H1 (cell line): Measurements from ENCODE around the gene FMOD. TPM values are rescaled to one million over a fixed set of nuclear protein-coding genes. Genes with fewer than 3 reads are reported as not detected.
A peak's percentile ranks its signal among the peaks of the same experiment; 100 is the strongest.

Experiments used
- CTCF ChIA-PET: fragments of 300-600 bp; sonication (Branson Sonifier 250); formaldehyde crosslinking; loops from one replicate; lab custom pipeline; 2021; ENCODE audit not compliant: partially characterized antibody; lab: Charles Lee
- POLR2A ChIA-PET: fragments of 300-600 bp; sonication (Branson Sonifier 250); formaldehyde crosslinking; loops from one replicate; lab custom pipeline; 2021; ENCODE audit warnings: inconsistent platforms; ENCODE audit not compliant: partially characterized antibody; lab: Charles Lee
- DNase-seq, 2 experiments: peaks; one replicate each; pipeline versions ENCODE4 v3.0.0 to v3.0.0-alpha.2; 2010 to 2022; ENCODE audit warnings: low spot score in 2 of 2, low read depth in 1 of 2, mixed read lengths in 1 of 2
- FAIRE-seq: peaks from 2 replicates; lab custom pipeline; 2011; peaks lifted over from hg19 to GRCh38; lab: Jason Lieb, UNC
- H2AFZ ChIP-seq: 2 replicates; pipeline ENCODE4 v1.8.1; 2012; ENCODE audit warnings: low read length, inconsistent platforms
- H2AK5ac ChIP-seq: 2 replicates; pipeline ENCODE4 v1.6.1; 2013; ENCODE audit warnings: low read depth, low read length
- H2BK120ac ChIP-seq: replicated peaks from 2 replicates; pipeline ENCODE3; 2013; ENCODE audit warnings: low read depth, low read length, inconsistent platforms
- H2BK12ac ChIP-seq: 2 replicates; pipeline ENCODE4 v1.6.1; 2013; ENCODE audit warnings: low read depth, low read length
- H2BK15ac ChIP-seq: 2 replicates; pipeline ENCODE4 v1.6.1; 2013; ENCODE audit warnings: low read length
- H2BK20ac ChIP-seq: 2 replicates; pipeline ENCODE4 v1.6.1; 2013; ENCODE audit warnings: low read length
- H2BK5ac ChIP-seq: 2 replicates; pipeline ENCODE4 v1.6.1; 2013; ENCODE audit warnings: low read depth, low read length
- H3K14ac ChIP-seq: 2 replicates; pipeline ENCODE4 v1.6.1; 2013; ENCODE audit warnings: inconsistent platforms; ENCODE audit not compliant: insufficient read length
- H3K18ac ChIP-seq: 2 replicates; pipeline ENCODE4 v1.6.1; 2013; ENCODE audit warnings: low read length; ENCODE audit errors: extremely low read depth
- H3K23ac ChIP-seq: 2 replicates; pipeline ENCODE4 v1.6.1; 2013; ENCODE audit warnings: inconsistent platforms; ENCODE audit not compliant: insufficient read length
- H3K23me2 ChIP-seq: 2 replicates; pipeline ENCODE4 v1.6.1; 2013; ENCODE audit warnings: low read depth, low read length
- H3K27ac ChIP-seq: 2 replicates; pipeline ENCODE4 v1.6.1; 2011; ENCODE audit warnings: low read depth, low read length, inconsistent platforms
- H3K27me3 ChIP-seq, 4 experiments: replicated peaks in 1 of 4; 1 replicate in 1 of 4; 2 replicates in 3 of 4; pipeline versions ENCODE4 v1.6.1 to v1.8.1; 2011 to 2013; ENCODE audit warnings: low read length in 3 of 4, mild to moderate bottlenecking in 3 of 4, inconsistent platforms in 2 of 4, mixed read lengths in 2 of 4, moderate library complexity in 1 of 4; ENCODE audit not compliant: control insufficient read depth in 3 of 4, insufficient read depth in 3 of 4; ENCODE audit errors: extremely low read depth in 1 of 4
- H3K36me3 ChIP-seq, 4 experiments: 2 replicates each; pipeline versions ENCODE4 v1.6.1 to v1.8.1; 2011 to 2013; ENCODE audit warnings: mild to moderate bottlenecking in 4 of 4, low read length in 3 of 4, moderate library complexity in 2 of 4, control low read depth in 1 of 4, inconsistent platforms in 1 of 4; ENCODE audit not compliant: insufficient read depth in 4 of 4, control insufficient read depth in 2 of 4
- H3K4ac ChIP-seq: replicated peaks from 2 replicates; pipeline ENCODE3; 2013; ENCODE audit warnings: low read length, low read depth, mixed read lengths, inconsistent platforms; ENCODE audit not compliant: insufficient read length
- H3K4me1 ChIP-seq, 4 experiments: replicated peaks in 1 of 4; 1 replicate in 1 of 4; 2 replicates in 3 of 4; pipeline versions ENCODE4 v1.6.1 to v1.8.1; 2011 to 2013; ENCODE audit warnings: low read length in 3 of 4, inconsistent platforms in 2 of 4, mixed read lengths in 1 of 4; ENCODE audit not compliant: insufficient read depth in 4 of 4, control insufficient read depth in 3 of 4
- H3K4me2 ChIP-seq, 2 experiments: 2 replicates each; pipeline versions ENCODE4 v1.6.1 to v1.8.1; 2011 to 2013; ENCODE audit warnings: low read depth in 2 of 2, low read length in 2 of 2, control low read depth in 1 of 2, inconsistent platforms in 1 of 2, mild to moderate bottlenecking in 1 of 2; ENCODE audit not compliant: insufficient read depth in 1 of 2
- H3K4me3 ChIP-seq, 4 experiments: fragments of 200-600, 300-600 bp in 1 of 4; sonication (generic), shearing (Covaris generic), sonication (Bioruptor Twin) in 1 of 4; 2 replicates each; pipeline versions ENCODE4 v1.5.1 to v1.8.1; 2011 to 2016; ENCODE audit warnings: low read length in 4 of 4, low read depth in 3 of 4, control low read depth in 2 of 4, inconsistent platforms in 2 of 4, mild to moderate bottlenecking in 2 of 4, mixed read lengths in 1 of 4, moderate library complexity in 1 of 4; ENCODE audit not compliant: insufficient read depth in 2 of 4; ENCODE audit errors: extremely low read depth in 1 of 4
- H3K56ac ChIP-seq: replicated peaks from 2 replicates; pipeline ENCODE3; 2013; ENCODE audit warnings: low read depth, mild to moderate bottlenecking, mixed read lengths, low read length, inconsistent platforms; ENCODE audit not compliant: insufficient read length
- H3K79me1 ChIP-seq: 2 replicates; pipeline ENCODE4 v1.6.1; 2013; ENCODE audit warnings: low read depth, low read length, control low read depth
- H3K79me2 ChIP-seq, 2 experiments: 2 replicates each; pipeline versions ENCODE4 v1.6.1 to v1.8.1; 2012 to 2013; ENCODE audit warnings: low read length in 2 of 2, mild to moderate bottlenecking in 2 of 2, inconsistent platforms in 1 of 2; ENCODE audit not compliant: insufficient read depth in 2 of 2, control insufficient read depth in 1 of 2
- H3K9ac ChIP-seq, 4 experiments: replicated peaks in 1 of 4; 1 replicate in 1 of 4; 2 replicates in 3 of 4; pipeline versions ENCODE4 v1.6.1 to v1.8.1; 2011 to 2013; ENCODE audit warnings: low read depth in 3 of 4, low read length in 3 of 4, control low read depth in 2 of 4, mild to moderate bottlenecking in 2 of 4, moderate library complexity in 2 of 4, inconsistent platforms in 1 of 4; ENCODE audit errors: extremely low read depth in 1 of 4
- H3K9me3 ChIP-seq, 2 experiments: 2 replicates each; pipeline versions ENCODE4 v1.6.1 to v1.8.1; 2012 to 2013; ENCODE audit warnings: mild to moderate bottlenecking in 2 of 2, moderate library complexity in 2 of 2, control low read depth in 1 of 2, inconsistent platforms in 1 of 2, low read depth in 1 of 2, low read length in 1 of 2, mixed read lengths in 1 of 2; ENCODE audit not compliant: insufficient read depth in 2 of 2
- H4K20me1 ChIP-seq, 2 experiments: replicated peaks in 1 of 2; 2 replicates each; pipeline versions ENCODE3 to v1.8.1; 2011 to 2013; ENCODE audit warnings: inconsistent platforms in 2 of 2, low read length in 2 of 2, mild to moderate bottlenecking in 1 of 2; ENCODE audit not compliant: insufficient read depth in 2 of 2, control insufficient read depth in 1 of 2
- H4K5ac ChIP-seq: 2 replicates; pipeline ENCODE4 v1.6.1; 2013; ENCODE audit warnings: low read length, low read depth, mixed read lengths, inconsistent platforms; ENCODE audit not compliant: insufficient read length
- H4K8ac ChIP-seq: 2 replicates; pipeline ENCODE4 v1.8.0; 2013; ENCODE audit warnings: mild to moderate bottlenecking, moderate library complexity, low read length, inconsistent platforms; ENCODE audit not compliant: insufficient read depth; ENCODE audit errors: extremely low read depth
- H4K91ac ChIP-seq: replicated peaks from 2 replicates; pipeline ENCODE3; 2013; ENCODE audit warnings: low read length, mixed read lengths, inconsistent platforms; ENCODE audit not compliant: insufficient read length
- CTBP2 ChIP-seq: IDR thresholded peaks from 2 replicates; pipeline ENCODE4 v1.7.0; 2011; ENCODE audit warnings: borderline replicate concordance, mild to moderate bottlenecking, moderate library complexity, mixed read lengths, low read length; ENCODE audit not compliant: insufficient read depth, insufficient read length
- EGR1 ChIP-seq: IDR thresholded peaks from 2 replicates; pipeline ENCODE4 v1.6.1; 2011; ENCODE audit warnings: low read depth, low read length, borderline replicate concordance
- EP300 ChIP-seq, 2 experiments: IDR thresholded peaks; 1 replicate in 1 of 2; 2 replicates in 1 of 2; pipeline ENCODE4 v1.6.1; 2011 to 2012; ENCODE audit warnings: low read depth in 2 of 2, low read length in 2 of 2, mild to moderate bottlenecking in 2 of 2, borderline replicate concordance in 1 of 2, inconsistent platforms in 1 of 2, moderate library complexity in 1 of 2
- MAFK ChIP-seq: IDR thresholded peaks from 2 replicates; pipeline ENCODE4 v1.6.1; 2012; ENCODE audit warnings: low read depth, mild to moderate bottlenecking, improper control_type of control experiment, low read length
- SAP30 ChIP-seq: fragments of 300-600 bp; sonication (generic); IDR thresholded peaks from 2 replicates; pipeline ENCODE4 v1.7.1; 2012; ENCODE audit warnings: low read length, moderate library complexity, mild to moderate bottlenecking, inconsistent platforms; ENCODE audit not compliant: insufficient read depth, insufficient replicate concordance
- SIX5 ChIP-seq: IDR thresholded peaks from 2 replicates; pipeline ENCODE4 v1.6.1; 2011; ENCODE audit warnings: mild to moderate bottlenecking, low read depth, low read length
- SP2 ChIP-seq: IDR thresholded peaks from 2 replicates; pipeline ENCODE4 v1.6.1; 2012; ENCODE audit warnings: mild to moderate bottlenecking, low read length, inconsistent platforms
- SRF ChIP-seq: IDR thresholded peaks from 2 replicates; pipeline ENCODE4 v1.6.1; 2011; ENCODE audit warnings: mild to moderate bottlenecking, low read depth, low read length, moderate library complexity
- TEAD4 ChIP-seq: IDR thresholded peaks from 2 replicates; pipeline ENCODE4 v1.6.1; 2012; ENCODE audit warnings: low read depth, low read length, inconsistent platforms, mixed read lengths
- WGBS, 2 experiments: shearing (Covaris generic) in 1 of 2; methylation state at CpG; one replicate each; pipeline versions ENCODE4 v1.1.6 to v1.1.7; 2013 to 2015; ENCODE audit warnings: low lambda C conversion rate in 2 of 2, mixed read lengths in 2 of 2, inconsistent platforms in 1 of 2, low coverage in 1 of 2, missing lambda C conversion rate in 1 of 2; ENCODE audit not compliant: insufficient replicate concordance in 2 of 2, insufficient coverage in 1 of 2, insufficient read length in 1 of 2; ENCODE audit errors: extremely low coverage in 1 of 2, missing lambda C conversion rate in 1 of 2; 5-methylcytosine and 5-hydroxymethylcytosine counted together
- polyA plus RNA-seq, 7 experiments: library from polyadenylated mRNA; depleted of rRNA in 3 of 7; stranded (reverse) in 5 of 7; unstranded in 2 of 7; fragments of >200 nt in 5 of 7; fragments of 200-250 nt in 2 of 7; gene quantifications; 1 replicate in 5 of 7; 2 replicates in 1 of 7; 4 replicates in 1 of 7; pipeline versions ENCODE4 v1.2.1 to v1.2.3, GENCODE V29; 2011 to 2013; ENCODE audit warnings: missing spikeins in 2 of 7, mixed read lengths in 2 of 7
- total RNA-seq: library from RNA; stranded (reverse); fragmentation: NEBNext Ultra II Directional; extraction: Animal tissue kit (Norgen Biotek cat#: 25700); gene quantifications from 2 replicates; pipeline ENCODE4 v1.2.1, GENCODE V29; 2021

The FMOD gene
- total and polyA plus RNA-seq, 2 of the 8 experiments (the other 6 are each of a cell fraction or from before 2014, with no cell fraction given): 0.17 to 0.32 TPM

DNA sequence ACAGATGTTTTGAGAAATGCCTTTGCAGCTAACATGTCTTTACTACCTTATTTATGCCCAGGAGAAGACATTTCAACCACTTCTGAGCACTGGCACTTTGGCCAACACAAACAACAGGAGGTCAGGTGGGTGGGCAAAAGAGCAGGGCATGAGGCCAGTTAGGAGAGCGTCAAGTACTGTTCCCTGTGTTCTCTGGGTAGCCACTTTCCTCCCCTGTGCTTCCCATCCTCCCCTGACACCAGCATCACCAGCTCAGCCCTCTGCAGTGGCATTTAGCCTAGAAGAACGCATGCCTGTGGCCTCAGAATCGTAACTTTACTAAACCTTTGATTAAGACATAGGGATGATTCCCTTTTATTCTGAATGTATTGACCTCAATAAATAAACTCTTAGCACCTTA lies 27.3 kb downstream of the FMOD start:
- Histone ChIP-seq H3K14ac (no peak overlapping the region), H3K27me3 (peaks cover 0 to 41% (median 17%) of the 10 kb centered on the region in 4 experiments; a peak in 5 of 7 replicates), H3K4ac (no peak overlapping the region), H4K8ac (no peak overlapping the region), H2AFZ (no peak overlapping the region), H3K9ac (no peak overlapping the region), H2BK20ac (no peak overlapping the region), H2AK5ac (0 out of 2 replicates have a peak overlapping the region, but pooled peaks have one; percentile 4), H3K4me3 (no peak overlapping the region), H3K23me2 (peaks cover 4% of the 10 kb centered on the region; the same call in 1 of the 2 replicates), H4K20me1 (no peaks in the 10 kb centered on the region), H2BK5ac (no peak overlapping the region), H3K79me2 (no peaks in the 10 kb centered on the region), H3K27ac (no peak overlapping the region), H4K91ac (no peak overlapping the region), H2BK15ac (no peak overlapping the region; the same call in 1 of the 2 replicates), H3K36me3 (no peaks in the 10 kb centered on the region), H3K79me1 (no peaks in the 10 kb centered on the region), H3K4me2 (no peak overlapping the region), H2BK120ac (no peak overlapping the region), H3K23ac (no peak overlapping the region), H3K9me3 (no peaks in the 10 kb centered on the region), H3K4me1 (peaks cover 4 to 33% (median 20%) of the 10 kb centered on the region in 4 experiments), H3K18ac (no peak overlapping the region), H4K5ac (no peak overlapping the region), H3K56ac (no peak overlapping the region), H2BK12ac (no peak overlapping the region)
- DNase-seq: no peak
- POLR2A ChIA-PET: interaction anchor here (0.8 to 1.1 kb wide), 2 partner anchors 33 to 45 kb away, joined by 3 read pairs; no protein-coding TSS in a partner anchor
- 77% methylated on average over 3 of the region's 3 CpGs; no CpG with 5 or more reads in 1 of the 2 experiments for WGBS, 2 experiments
- FAIRE-seq: no peak
- CTCF ChIA-PET: interaction anchor here (0.8 to 10.1 kb wide), 11 partner anchors 10 to 284 kb away, joined by 3 to 157 read pairs (median 5); no protein-coding TSS in a partner anchor
- TF ChIP-seq CTBP2 (no peak), SAP30 (no peak), SP2 (no peak), TEAD4 (no peak), EGR1 (no peak), MAFK (no peak), SRF (no peak), EP300 (IDR thresholded peaks at IDR 0.05; ENCODE audit: borderline replicate concordance in 1 of 2, low read depth in 2 of 2, low read length in 2 of 2) (no peak), SIX5 (no peak)
